ENCODE measurements around the gene PROSER1.
A peak's percentile ranks its signal among the peaks of the same experiment; 100 is the strongest.

PROSER1 gene

GRCh38 chr13:39054112-39054511 is 16.2 kb upstream of the PROSER1 start:
- H3K4me3 ChIP-seq (ENCODE audit: low read depth, low read length) = no peak overlapping the region
- no peak for TF ChIP-seq CTCF (IDR thresholded peaks at IDR 0.05; ENCODE audit: borderline replicate concordance, insufficient read depth, low read depth, low read length)

- no peak for TF ChIP-seq CTCF (IDR thresholded peaks at IDR 0.05; ENCODE audit: borderline replicate concordance, insufficient read depth, low read depth, low read length)
- H3K4me3 ChIP-seq (ENCODE audit: low read depth, low read length) = no peak overlapping the region
Observed at GRCh38 chr13:39052944-39053343, 15.1 kb upstream of the PROSER1 start.

GRCh38 chr13:39051157-39051556 is 13.3 kb upstream of the PROSER1 start:
- TF ChIP-seq CTCF (IDR thresholded peaks at IDR 0.05; ENCODE audit: borderline replicate concordance, insufficient read depth, low read depth, low read length) = no peak
- no peak overlapping the region for H3K4me3 ChIP-seq (ENCODE audit: low read depth, low read length)

- H3K4me3 ChIP-seq (ENCODE audit: low read depth, low read length) = no peak overlapping the region
- no peak for TF ChIP-seq CTCF (IDR thresholded peaks at IDR 0.05; ENCODE audit: borderline replicate concordance, insufficient read depth, low read depth, low read length)
Observed at GRCh38 chr13:39049274-39049673, 11.4 kb upstream of the PROSER1 start.

GRCh38 chr13:39048806-39049205 is 10.9 kb upstream of the PROSER1 start:
- no peak overlapping the region for H3K4me3 ChIP-seq (ENCODE audit: low read depth, low read length)
- TF ChIP-seq CTCF (IDR thresholded peaks at IDR 0.05; ENCODE audit: borderline replicate concordance, insufficient read depth, low read depth, low read length) = no peak

GRCh38 chr13:39047560-39047959 is 9.7 kb upstream of the PROSER1 start:
- H3K4me3 ChIP-seq (ENCODE audit: low read depth, low read length) = no peak overlapping the region
- 0 out of 2 replicates have a peak, but pooled peaks have one; percentile 8 for TF ChIP-seq CTCF (IDR thresholded peaks at IDR 0.05; ENCODE audit: borderline replicate concordance, insufficient read depth, low read depth, low read length)

GRCh38 chr13:39044536-39044935 is 6.6 kb upstream of the PROSER1 start:
- H3K4me3 ChIP-seq (ENCODE audit: low read depth, low read length) = no peak overlapping the region
- no peak for TF ChIP-seq CTCF (IDR thresholded peaks at IDR 0.05; ENCODE audit: borderline replicate concordance, insufficient read depth, low read depth, low read length)
